Natural killer cell (primary cell): Measurements from ENCODE around the gene GFOD2. TPM values are rescaled to one million over a fixed set of nuclear protein-coding genes. Genes with fewer than 3 reads are reported as not detected.

Experiments used
- ATAC-seq, 3 donors: fragments of 150-1000 bp in 2 of 3; fragments of 200-7000 bp in 1 of 3; cut with Tn5 transposase; 1 replicate in 1 of 3; 2 replicates in 2 of 3; pipeline ENCODE4 v1.10.0; 2021; ENCODE audit warnings: mild to moderate bottlenecking in 2 of 3, moderate library complexity in 2 of 3
- DNase-seq, 2 donors: peaks; one replicate each; pipeline versions ENCODE4 v3.0.0 to v3.0.0-alpha.2; 2013 to 2021; ENCODE audit warnings: mixed read lengths in 1 of 2
- H3K27ac ChIP-seq: one replicate; pipeline ENCODE4 v1.5.1; 2013; ENCODE audit warnings: mild to moderate bottlenecking, low read length
- H3K27me3 ChIP-seq: one replicate; pipeline ENCODE4 v1.6.1; 2013; ENCODE audit warnings: low read length; ENCODE audit not compliant: control insufficient read depth, insufficient read depth
- H3K36me3 ChIP-seq: one replicate; pipeline ENCODE4 v1.6.1; 2013; ENCODE audit warnings: low read length; ENCODE audit not compliant: control insufficient read depth, insufficient read depth
- H3K4me1 ChIP-seq: one replicate; pipeline ENCODE4 v1.6.1; 2013; ENCODE audit warnings: low read length; ENCODE audit not compliant: control insufficient read depth, insufficient read depth
- H3K4me3 ChIP-seq: one replicate; pipeline ENCODE4 v1.5.1; 2013; ENCODE audit warnings: low read length
- H3K9me3 ChIP-seq: one replicate; pipeline ENCODE4 v1.6.1; 2013; ENCODE audit warnings: low read length; ENCODE audit not compliant: control insufficient read depth, insufficient read depth
- H3K27ac Mint-ChIP-seq, 2 donors: one replicate each; pipeline ENCODE4 v1.8.0; 2022; ENCODE audit warnings: mild to moderate bottlenecking in 2 of 2, mixed read lengths in 2 of 2, moderate library complexity in 1 of 2
- H3K27me3 Mint-ChIP-seq, 2 donors: one replicate each; pipeline ENCODE4 v1.8.0; 2022; ENCODE audit warnings: low read depth in 2 of 2, mixed read lengths in 2 of 2
- H3K36me3 Mint-ChIP-seq: one replicate; pipeline ENCODE4 v1.8.0; 2022; ENCODE audit warnings: mixed read lengths
- H3K4me1 Mint-ChIP-seq, 2 donors: one replicate each; pipeline ENCODE4 v1.8.0; 2022; ENCODE audit warnings: mixed read lengths in 2 of 2
- H3K4me3 Mint-ChIP-seq: one replicate; pipeline ENCODE4 v1.8.0; 2022; ENCODE audit warnings: mild to moderate bottlenecking, moderate library complexity, mixed read lengths
- H3K9me3 Mint-ChIP-seq, 2 donors: one replicate each; pipeline ENCODE4 v1.8.0; 2022; ENCODE audit warnings: mixed read lengths in 2 of 2
- WGBS: methylation state at CpG from one replicate; pipeline ENCODE4 v1.1.7; 2013; ENCODE audit warnings: missing lambda C conversion rate; ENCODE audit not compliant: insufficient coverage; 5-methylcytosine and 5-hydroxymethylcytosine counted together
- intact Hi-C: fragments of 100-400 bp; cut with micrococcal nuclease; formaldehyde crosslinking; loops from one replicate; pipeline ENCODE4 v1.14.2; 2022
- total RNA-seq, 4 donors: library from RNA; stranded (reverse); fragments of 120-200 nt in 1 of 4; gene quantifications; one replicate each; pipeline versions ENCODE4 v1.2.3 to v1.2.4, GENCODE V29; 2013 to 2022
- TF ChIP-seq, protein P1 (sequence below): fragments of 200-600 bp; IDR thresholded peaks from one replicate; pipeline ENCODE4 v1.8.0; 2022; ENCODE audit warnings: antibody characterized with exemption

GFOD2 gene
- total RNA-seq, 3 donors from 2014 or later (not counting 1 experiment from before 2014, with no cell fraction given), result 6.5 to 10.9 (median 8.3) TPM

DNA sequence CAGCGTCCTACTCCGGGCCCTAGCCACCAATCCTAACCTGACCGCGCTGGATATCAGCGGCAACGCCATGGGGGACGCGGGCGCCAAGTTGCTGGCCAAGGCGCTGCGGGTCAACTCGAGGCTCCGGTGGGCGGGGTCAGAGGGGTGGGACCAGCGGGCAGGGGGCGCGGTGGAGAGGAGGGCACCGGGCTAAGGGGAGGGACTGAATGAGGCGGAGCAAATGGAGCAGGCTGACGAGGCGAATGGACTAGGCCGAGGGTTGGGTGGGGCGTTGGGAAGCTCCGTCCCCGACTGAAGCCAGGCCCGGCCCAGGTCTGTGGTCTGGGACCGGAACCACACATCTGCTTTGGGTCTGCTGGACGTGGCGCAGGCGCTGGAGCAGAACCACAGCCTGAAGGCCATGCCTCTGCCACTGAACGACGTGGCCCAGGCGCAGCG, 69.6 kb downstream of the GFOD2 start:
- Mint-ChIP-seq H3K27me3 (no peaks in the 10 kb centered on the region), H3K4me1 (peaks cover 0 to under 1% of the 10 kb centered on the region in 2 donors), H3K36me3 (no peaks in the 10 kb centered on the region), H3K27ac (no peak overlapping the region), H3K4me3 (no peak overlapping the region), H3K9me3 (no peaks in the 10 kb centered on the region)
- Histone ChIP-seq H3K4me1 (peaks cover 16% of the 10 kb centered on the region), H3K4me3 (no peak overlapping the region), H3K36me3 (peaks cover 49% of the 10 kb centered on the region), H3K27me3 (no peaks in the 10 kb centered on the region), H3K9me3 (no peaks in the 10 kb centered on the region), H3K27ac (no peak overlapping the region)
- ATAC-seq (no peak), DNase-seq (no peak)
- TF ChIP-seq, protein P1, sequence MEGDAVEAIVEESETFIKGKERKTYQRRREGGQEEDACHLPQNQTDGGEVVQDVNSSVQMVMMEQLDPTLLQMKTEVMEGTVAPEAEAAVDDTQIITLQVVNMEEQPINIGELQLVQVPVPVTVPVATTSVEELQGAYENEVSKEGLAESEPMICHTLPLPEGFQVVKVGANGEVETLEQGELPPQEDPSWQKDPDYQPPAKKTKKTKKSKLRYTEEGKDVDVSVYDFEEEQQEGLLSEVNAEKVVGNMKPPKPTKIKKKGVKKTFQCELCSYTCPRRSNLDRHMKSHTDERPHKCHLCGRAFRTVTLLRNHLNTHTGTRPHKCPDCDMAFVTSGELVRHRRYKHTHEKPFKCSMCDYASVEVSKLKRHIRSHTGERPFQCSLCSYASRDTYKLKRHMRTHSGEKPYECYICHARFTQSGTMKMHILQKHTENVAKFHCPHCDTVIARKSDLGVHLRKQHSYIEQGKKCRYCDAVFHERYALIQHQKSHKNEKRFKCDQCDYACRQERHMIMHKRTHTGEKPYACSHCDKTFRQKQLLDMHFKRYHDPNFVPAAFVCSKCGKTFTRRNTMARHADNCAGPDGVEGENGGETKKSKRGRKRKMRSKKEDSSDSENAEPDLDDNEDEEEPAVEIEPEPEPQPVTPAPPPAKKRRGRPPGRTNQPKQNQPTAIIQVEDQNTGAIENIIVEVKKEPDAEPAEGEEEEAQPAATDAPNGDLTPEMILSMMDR, result no peak
- WGBS, result 97% methylated on average over 34 of the region's 34 CpGs
- intact Hi-C loops, result no loop called here

DNA sequence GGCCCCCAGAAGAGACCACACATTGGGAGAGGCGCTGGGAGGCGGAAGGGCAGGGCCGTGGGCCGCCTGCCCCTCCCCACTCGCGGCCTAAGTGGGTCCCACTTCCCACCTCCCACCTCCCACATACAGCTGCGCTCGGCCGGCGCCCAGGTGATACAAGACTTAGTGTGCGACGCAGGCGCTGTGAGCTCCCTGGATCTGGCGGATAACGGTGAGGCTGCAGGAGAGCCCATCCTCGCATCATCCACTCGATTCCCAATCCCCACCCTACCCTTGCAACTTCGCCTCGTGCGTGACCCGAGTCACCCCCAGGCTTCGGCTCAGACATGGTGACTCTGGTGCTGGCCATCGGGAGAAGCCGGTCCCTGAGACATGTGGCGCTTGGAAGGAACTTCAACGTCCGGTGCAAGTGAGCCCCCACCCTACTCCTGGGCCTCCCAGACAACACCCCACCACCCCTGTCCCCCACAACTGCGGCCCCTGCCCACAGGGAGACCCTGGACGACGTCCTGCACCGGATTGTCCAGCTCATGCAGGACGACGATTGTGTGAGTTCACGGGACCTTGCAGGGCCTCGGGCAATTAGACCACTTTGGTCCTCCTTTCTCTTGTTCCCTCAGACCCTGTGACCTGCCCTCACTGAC, 70.2 kb downstream of the GFOD2 start:
- DNase-seq (no peak), ATAC-seq (no peak)
- Mint-ChIP-seq H3K36me3 (no peaks in the 10 kb centered on the region), H3K27me3 (no peaks in the 10 kb centered on the region), H3K4me3 (no peak overlapping the region), H3K9me3 (no peaks in the 10 kb centered on the region), H3K4me1 (no peaks in the 10 kb centered on the region), H3K27ac (no peak overlapping the region)
- 97% methylated on average over 35 of the region's 35 CpGs for WGBS
- intact Hi-C loops, result no loop called here
- Histone ChIP-seq H3K27me3 (no peaks in the 10 kb centered on the region), H3K27ac (no peak overlapping the region), H3K4me1 (peaks cover 22% of the 10 kb centered on the region), H3K9me3 (no peaks in the 10 kb centered on the region), H3K36me3 (peaks cover 48% of the 10 kb centered on the region), H3K4me3 (no peak overlapping the region)
- TF ChIP-seq, protein P1, result no peak

DNA sequence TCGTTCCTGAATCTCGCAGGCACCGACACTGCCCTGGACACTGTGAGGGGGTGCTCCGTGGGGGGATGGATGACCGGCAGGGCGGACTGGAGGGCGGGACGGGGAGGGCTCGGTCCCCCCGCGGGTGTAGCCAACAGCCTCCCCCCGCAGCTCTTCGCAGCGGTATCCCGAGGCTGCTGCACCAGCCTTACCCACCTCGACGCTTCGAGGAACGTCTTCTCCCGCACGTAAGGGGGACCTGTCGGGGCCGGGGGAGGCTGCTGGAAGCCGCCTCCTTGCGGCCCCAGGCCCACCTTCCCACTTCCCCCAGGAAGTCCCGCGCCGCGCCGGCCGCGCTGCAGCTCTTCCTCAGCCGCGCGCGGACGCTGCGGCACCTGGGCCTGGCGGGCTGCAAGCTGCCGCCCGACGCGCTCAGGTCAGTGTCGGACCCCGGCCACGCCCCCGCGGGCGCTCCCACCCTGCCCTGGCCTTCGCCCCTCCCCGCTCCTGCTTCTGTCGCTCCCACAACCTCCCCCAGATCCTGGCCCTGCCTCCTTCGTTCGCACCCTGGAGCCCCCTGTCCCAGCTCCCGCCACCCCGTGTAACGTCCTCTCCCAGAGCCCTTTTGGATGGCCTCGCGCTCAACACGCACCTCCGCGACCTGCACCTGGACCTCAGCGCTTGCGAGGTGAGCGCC, 70.9 kb downstream of the GFOD2 start:
- no peak overlapping the region for H3K27ac Mint-ChIP-seq
- H3K27me3 Mint-ChIP-seq, result no peaks in the 10 kb centered on the region
- H3K4me3 ChIP-seq, result no peak overlapping the region
- H3K4me1 ChIP-seq, result peaks cover 22% of the 10 kb centered on the region
- WGBS, result 95% methylated on average over 65 of the region's 65 CpGs
- no peak overlapping the region for H3K4me3 Mint-ChIP-seq
- no peak for ATAC-seq
- H3K9me3 ChIP-seq, result no peaks in the 10 kb centered on the region
- no peaks in the 10 kb centered on the region for H3K27me3 ChIP-seq
- no peak overlapping the region for H3K27ac ChIP-seq
- intact Hi-C loops, result no loop called here
- no peak for DNase-seq
- peaks cover 48% of the 10 kb centered on the region for H3K36me3 ChIP-seq
- H3K36me3 Mint-ChIP-seq, result no peaks in the 10 kb centered on the region
- TF ChIP-seq, protein P1, result no peak
- H3K9me3 Mint-ChIP-seq, result no peaks in the 10 kb centered on the region
- H3K4me1 Mint-ChIP-seq, result no peaks in the 10 kb centered on the region
